Measurements from ENCODE around the gene FES. TPM values are rescaled to one million over a fixed set of nuclear protein-coding genes. Genes with fewer than 3 reads are reported as not detected.
"Not testable (repeated sequence)": the region's sequence is repeated elsewhere in the genome, so short reads cannot be mapped to it uniquely, and the experiment has no call there.

FES gene
- total and polyA plus RNA-seq, 9 donors, result 2.2 to 37.2 (median 24.8) TPM

DNA sequence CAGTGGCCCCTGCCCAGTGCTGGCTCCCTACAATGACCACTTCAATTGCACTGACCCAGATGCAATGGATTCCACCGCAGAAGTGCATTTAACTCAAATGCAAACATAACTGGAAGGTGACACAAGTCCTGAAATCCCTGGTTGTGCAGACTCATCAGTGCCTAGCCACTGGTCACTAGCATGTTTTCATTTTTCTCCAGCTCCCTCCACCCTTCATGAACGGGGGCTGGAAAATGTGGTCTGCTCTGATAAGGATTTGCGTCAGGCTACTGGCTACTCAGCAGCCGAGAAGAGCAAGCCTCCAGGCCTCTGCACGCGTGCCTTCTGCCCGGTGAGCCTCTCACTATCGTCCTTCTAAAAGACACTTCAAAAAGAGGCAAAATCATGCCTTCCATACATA, 43.4 kb upstream of the FES start:
- intact Hi-C loops (cut with DNase I), result no loop called here
- no peaks in the 10 kb centered on the region for H3K36me3 ChIP-seq
- WGBS, 3 donors, result 39 to 57% (median 46%) methylated on average over 8 of the region's 8 CpGs
- no peaks in the 10 kb centered on the region for H3K9me3 ChIP-seq
- no peak for DNase-seq
- no peaks in the 10 kb centered on the region for H3K4me1 ChIP-seq (ENCODE audit: insufficient read depth)
- H3K27ac ChIP-seq, result no peak overlapping the region
- H3K4me3 ChIP-seq, result no peak overlapping the region
- no peaks in the 10 kb centered on the region for H3K27me3 ChIP-seq
- TF ChIP-seq, protein P1, sequence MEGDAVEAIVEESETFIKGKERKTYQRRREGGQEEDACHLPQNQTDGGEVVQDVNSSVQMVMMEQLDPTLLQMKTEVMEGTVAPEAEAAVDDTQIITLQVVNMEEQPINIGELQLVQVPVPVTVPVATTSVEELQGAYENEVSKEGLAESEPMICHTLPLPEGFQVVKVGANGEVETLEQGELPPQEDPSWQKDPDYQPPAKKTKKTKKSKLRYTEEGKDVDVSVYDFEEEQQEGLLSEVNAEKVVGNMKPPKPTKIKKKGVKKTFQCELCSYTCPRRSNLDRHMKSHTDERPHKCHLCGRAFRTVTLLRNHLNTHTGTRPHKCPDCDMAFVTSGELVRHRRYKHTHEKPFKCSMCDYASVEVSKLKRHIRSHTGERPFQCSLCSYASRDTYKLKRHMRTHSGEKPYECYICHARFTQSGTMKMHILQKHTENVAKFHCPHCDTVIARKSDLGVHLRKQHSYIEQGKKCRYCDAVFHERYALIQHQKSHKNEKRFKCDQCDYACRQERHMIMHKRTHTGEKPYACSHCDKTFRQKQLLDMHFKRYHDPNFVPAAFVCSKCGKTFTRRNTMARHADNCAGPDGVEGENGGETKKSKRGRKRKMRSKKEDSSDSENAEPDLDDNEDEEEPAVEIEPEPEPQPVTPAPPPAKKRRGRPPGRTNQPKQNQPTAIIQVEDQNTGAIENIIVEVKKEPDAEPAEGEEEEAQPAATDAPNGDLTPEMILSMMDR (IDR thresholded peaks at IDR 0.05), result no peak
- TF ChIP-seq POLR2A (IDR thresholded peaks at IDR 0.05) (no peak), EP300 (IDR thresholded peaks at IDR 0.05) (no peak)

DNA sequence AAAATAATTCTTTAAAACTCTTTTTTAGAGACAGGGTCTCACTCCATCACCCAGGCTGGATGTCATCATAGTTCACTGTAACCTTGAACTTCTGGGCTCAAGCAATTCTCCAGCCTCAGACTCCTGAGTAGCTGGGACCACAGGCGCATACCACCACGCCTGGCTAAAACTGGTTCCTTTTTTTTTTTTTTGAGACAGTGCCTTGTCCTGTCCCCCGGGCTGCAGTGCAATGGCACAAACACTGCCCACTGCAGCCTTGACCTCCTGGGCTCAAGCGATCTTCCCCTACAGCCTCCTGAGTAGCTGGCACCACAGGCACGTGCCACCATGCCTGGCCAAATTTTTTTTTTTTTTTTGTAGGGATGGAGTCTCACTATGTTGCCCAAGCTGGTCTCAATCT, 39.6 kb upstream of the FES start:
- no peaks in the 10 kb centered on the region for H3K36me3 ChIP-seq
- intact Hi-C loops (cut with DNase I), result loop anchor here in 1 of 4 donors (5.0 kb wide), 1 partner anchor 1767 kb away; no protein-coding TSS in a partner anchor
- H3K27ac ChIP-seq, result no peak overlapping the region
- H3K9me3 ChIP-seq, result no peaks in the 10 kb centered on the region
- H3K4me3 ChIP-seq, result no peak overlapping the region
- no peak for TF ChIP-seq POLR2A (IDR thresholded peaks at IDR 0.05)
- TF ChIP-seq EP300 (IDR thresholded peaks at IDR 0.05), result no peak
- TF ChIP-seq, protein P1 (IDR thresholded peaks at IDR 0.05), result no peak
- no peaks in the 10 kb centered on the region for H3K27me3 ChIP-seq
- H3K4me1 ChIP-seq (ENCODE audit: insufficient read depth), result no peaks in the 10 kb centered on the region
- WGBS, 3 donors, result 57 to 71% (median 62%) methylated on average over 5 of the region's 5 CpGs
- no peak for DNase-seq

DNA sequence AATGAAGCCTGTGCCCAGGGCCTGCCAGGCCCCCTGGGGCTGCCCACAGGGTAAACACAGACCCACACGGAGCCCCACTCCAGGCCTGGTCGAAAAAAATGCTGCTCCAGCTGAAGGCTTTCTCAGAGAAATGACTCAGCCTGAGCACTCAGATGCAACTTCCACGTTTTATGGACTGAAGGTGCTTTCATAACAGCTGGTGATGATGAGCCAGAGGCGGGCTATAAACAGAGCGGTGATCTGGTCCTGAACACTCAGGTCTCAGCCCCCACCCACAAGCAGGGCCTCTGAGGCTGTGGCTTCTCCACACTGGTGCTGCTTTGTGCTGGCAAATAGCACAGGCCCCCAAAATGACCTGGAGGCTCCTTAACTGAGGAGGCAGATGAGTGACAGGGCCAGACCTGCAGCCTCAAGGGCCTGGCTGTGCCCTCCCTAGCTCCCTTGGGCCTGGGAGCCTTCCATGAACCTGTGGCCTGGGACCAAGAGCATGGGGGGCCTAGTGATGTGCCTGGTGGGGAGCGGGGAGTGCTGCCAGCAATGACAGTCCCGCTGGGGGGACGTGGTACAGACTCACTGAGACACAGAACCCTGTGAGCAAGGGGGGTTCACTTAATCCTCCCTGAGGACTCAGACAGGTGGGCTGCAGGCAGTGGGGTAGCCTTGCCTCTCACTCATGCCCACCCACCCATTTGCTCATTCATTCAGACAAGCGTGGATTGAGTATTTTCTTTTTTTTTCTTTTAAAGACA, 38.9 kb upstream of the FES start:
- no peak for DNase-seq
- H3K4me3 ChIP-seq, result no peak overlapping the region
- no peaks in the 10 kb centered on the region for H3K27me3 ChIP-seq
- H3K27ac ChIP-seq, result no peak overlapping the region
- WGBS, 3 donors, result 68 to 74% (median 70%) methylated on average over 9 of the region's 9 CpGs
- TF ChIP-seq POLR2A (IDR thresholded peaks at IDR 0.05), result no peak
- TF ChIP-seq, protein P1 (IDR thresholded peaks at IDR 0.05), result no peak
- no peak for TF ChIP-seq EP300 (IDR thresholded peaks at IDR 0.05)
- H3K4me1 ChIP-seq (ENCODE audit: insufficient read depth), result no peaks in the 10 kb centered on the region
- H3K36me3 ChIP-seq, result no peaks in the 10 kb centered on the region
- no peaks in the 10 kb centered on the region for H3K9me3 ChIP-seq
- intact Hi-C loops (cut with DNase I), result loop anchor here in 1 of 4 donors (5.0 kb wide), 1 partner anchor 1768 kb away; no protein-coding TSS in a partner anchor

DNA sequence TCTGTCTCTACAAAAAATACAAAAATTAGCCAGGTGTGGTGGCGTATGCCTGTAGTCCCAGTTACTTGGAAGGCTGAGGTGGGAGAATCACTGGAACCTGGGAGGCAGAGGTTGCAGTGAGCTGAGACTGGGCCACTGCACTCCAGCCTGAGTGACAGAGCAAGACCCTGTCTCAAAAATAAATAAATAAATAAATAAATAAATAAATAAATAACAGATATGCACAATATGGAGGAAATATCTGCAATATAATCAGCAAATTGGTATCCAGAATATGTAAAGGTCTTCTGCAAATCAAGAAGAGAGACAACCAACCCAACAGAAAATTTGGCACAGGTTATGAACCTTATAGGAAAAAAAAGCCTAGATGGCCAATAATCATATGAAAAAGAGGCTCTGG, 34.9 kb upstream of the FES start:
- not testable (repeated sequence) for H3K36me3 ChIP-seq; DNase-seq; H3K4me3 ChIP-seq; H3K9me3 ChIP-seq; H3K4me1 ChIP-seq (ENCODE audit: insufficient read depth); H3K27me3 ChIP-seq; H3K27ac ChIP-seq
- intact Hi-C loops (cut with DNase I), result loop anchor here in 1 of 4 donors (5.0 kb wide), 1 partner anchor 1772 kb away; no protein-coding TSS in a partner anchor
- 86 to 92% (median 89%) methylated on average over 1 of the region's 1 CpG for WGBS, 3 donors

DNA sequence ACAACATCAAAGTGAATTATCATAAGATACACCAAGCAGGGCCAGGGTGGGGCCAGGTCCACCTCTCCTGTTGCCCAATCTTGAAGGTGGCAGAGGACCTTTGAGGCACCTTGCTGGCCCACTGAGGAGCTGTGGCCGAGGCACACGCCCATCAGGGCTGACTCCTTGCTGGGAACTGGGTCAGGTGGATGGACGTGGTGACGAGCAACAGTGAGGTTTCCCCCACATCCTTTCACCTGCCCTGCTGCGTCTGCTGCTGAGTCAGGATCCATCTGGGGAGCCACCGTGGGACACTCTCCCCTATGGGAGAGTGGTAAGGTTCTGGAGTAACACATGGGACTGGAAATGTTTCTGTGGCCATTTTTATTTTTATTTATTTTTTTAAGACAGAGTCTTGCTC, 33.2 kb upstream of the FES start:
- 79 to 85% (median 82%) methylated on average over 6 of the region's 6 CpGs for WGBS, 3 donors
- H3K27ac ChIP-seq, result no peak overlapping the region
- H3K4me3 ChIP-seq, result no peak overlapping the region
- TF ChIP-seq, protein P1 (IDR thresholded peaks at IDR 0.05), result no peak
- TF ChIP-seq POLR2A (IDR thresholded peaks at IDR 0.05), result no peak
- TF ChIP-seq EP300 (IDR thresholded peaks at IDR 0.05), result no peak
- no peaks in the 10 kb centered on the region for H3K4me1 ChIP-seq (ENCODE audit: insufficient read depth)
- no peaks in the 10 kb centered on the region for H3K36me3 ChIP-seq
- DNase-seq, result no peak
- no peaks in the 10 kb centered on the region for H3K27me3 ChIP-seq
- H3K9me3 ChIP-seq, result no peaks in the 10 kb centered on the region
- intact Hi-C loops (cut with DNase I), result no loop called here
